ENCODE measurements around the gene TPR.

TPR gene

GRCh38 chr1:186272486-186272885 lies 102.6 kb downstream of the TPR start:
- Histone ChIP-seq H3K27me3 (ENCODE audit: control insufficient read depth, insufficient read depth, low read length) (no peaks in the 10 kb centered on the region), H3K9me3 (ENCODE audit: control insufficient read depth, low read length) (no peaks in the 10 kb centered on the region), H3K36me3 (ENCODE audit: control insufficient read depth, insufficient read depth, low read length) (no peaks in the 10 kb centered on the region), H3K4me3 (ENCODE audit: low read length) (no peak overlapping the region), H3K4me1 (ENCODE audit: control insufficient read depth, insufficient read depth, low read length) (no peaks in the 10 kb centered on the region), H3K9ac (ENCODE audit: low read length) (no peak overlapping the region)

- H3K9me3 ChIP-seq (ENCODE audit: control insufficient read depth, low read length), result no peaks in the 10 kb centered on the region
- H3K4me1 ChIP-seq (ENCODE audit: control insufficient read depth, insufficient read depth, low read length), result no peaks in the 10 kb centered on the region
- no peaks in the 10 kb centered on the region for H3K27me3 ChIP-seq (ENCODE audit: control insufficient read depth, insufficient read depth, low read length)
- H3K4me3 ChIP-seq (ENCODE audit: low read length), result no peak overlapping the region
- no peak overlapping the region for H3K9ac ChIP-seq (ENCODE audit: low read length)
- no peaks in the 10 kb centered on the region for H3K36me3 ChIP-seq (ENCODE audit: control insufficient read depth, insufficient read depth, low read length)
Measured at GRCh38 chr1:186271032-186271431, 104.0 kb downstream of the TPR start.

All from mucosa of stomach (tissue), 1 donor.